ENCODE data around the gene ANXA2.

ANXA2 gene

GRCh38 chr15:60428935-60429334 lies 31.1 kb upstream of the ANXA2 start:
- TF ChIP-seq CTCF (IDR thresholded peaks at IDR 0.05; ENCODE audit: control insufficient read depth, extremely low read depth, insufficient read depth), result no peak
- H3K4me3 ChIP-seq (ENCODE audit: low read depth, low read length), result no peak overlapping the region
- no peak for DNase-seq (ENCODE audit: low read depth)

GRCh38 chr15:60426870-60427508 lies 29.2 kb upstream of the ANXA2 start:
- H3K4me3 ChIP-seq (ENCODE audit: low read depth, low read length), result no peak overlapping the region
- DNase-seq (ENCODE audit: low read depth), result no peak
- no peak for TF ChIP-seq CTCF (IDR thresholded peaks at IDR 0.05; ENCODE audit: control insufficient read depth, extremely low read depth, insufficient read depth)

GRCh38 chr15:60425461-60425860 lies 27.7 kb upstream of the ANXA2 start:
- no peak for TF ChIP-seq CTCF (IDR thresholded peaks at IDR 0.05; ENCODE audit: control insufficient read depth, extremely low read depth, insufficient read depth)
- DNase-seq (ENCODE audit: low read depth), result no peak
- H3K4me3 ChIP-seq (ENCODE audit: low read depth, low read length), result no peak overlapping the region

- no peak for DNase-seq (ENCODE audit: low read depth)
- no peak overlapping the region for H3K4me3 ChIP-seq (ENCODE audit: low read depth, low read length)
- no peak for TF ChIP-seq CTCF (IDR thresholded peaks at IDR 0.05; ENCODE audit: control insufficient read depth, extremely low read depth, insufficient read depth)
Measured at GRCh38 chr15:60424006-60424405, 26.2 kb upstream of the ANXA2 start.

- H3K4me3 ChIP-seq (ENCODE audit: low read depth, low read length), result no peak overlapping the region
- TF ChIP-seq CTCF (IDR thresholded peaks at IDR 0.05; ENCODE audit: control insufficient read depth, extremely low read depth, insufficient read depth), result no peak
- no peak for DNase-seq (ENCODE audit: low read depth)
Measured at GRCh38 chr15:60423537-60423936, 25.8 kb upstream of the ANXA2 start.

- H3K4me3 ChIP-seq (ENCODE audit: low read depth, low read length), result no peak overlapping the region
- DNase-seq (ENCODE audit: low read depth), result no peak
- TF ChIP-seq CTCF (IDR thresholded peaks at IDR 0.05; ENCODE audit: control insufficient read depth, extremely low read depth, insufficient read depth), result no peak
Measured at GRCh38 chr15:60421544-60421943, 23.8 kb upstream of the ANXA2 start.

GRCh38 chr15:60420203-60420716 lies 22.5 kb upstream of the ANXA2 start:
- TF ChIP-seq CTCF (IDR thresholded peaks at IDR 0.05; ENCODE audit: control insufficient read depth, extremely low read depth, insufficient read depth), result no peak
- DNase-seq (ENCODE audit: low read depth), result no peak
- H3K4me3 ChIP-seq (ENCODE audit: low read depth, low read length), result no peak overlapping the region
